Jurkat, Clone E6-1 (cell line): ENCODE measurements around the gene CDCP2. TPM values are rescaled to one million over a fixed set of nuclear protein-coding genes. Genes with fewer than 3 reads are reported as not detected.

Experiments used
- DNase-seq: peaks from one replicate; pipeline ENCODE4 v3.0.0-alpha.2; 2011; ENCODE audit warnings: low read depth, low spot score
- H3K4me3 ChIP-seq: 2 replicates; pipeline ENCODE4 v1.5.1; 2011; ENCODE audit warnings: mild to moderate bottlenecking, low read length, control low read depth, moderate library complexity
- polyA plus RNA-seq: library from polyadenylated mRNA; unstranded; fragments of >200 nt; gene quantifications from one replicate; pipeline ENCODE4 v1.2.1, GENCODE V29; 2012; ENCODE audit warnings: missing spikeins; ENCODE audit not compliant: insufficient read length, insufficient read depth

Gene CDCP2
- polyA plus RNA-seq, result not detected

DNA sequence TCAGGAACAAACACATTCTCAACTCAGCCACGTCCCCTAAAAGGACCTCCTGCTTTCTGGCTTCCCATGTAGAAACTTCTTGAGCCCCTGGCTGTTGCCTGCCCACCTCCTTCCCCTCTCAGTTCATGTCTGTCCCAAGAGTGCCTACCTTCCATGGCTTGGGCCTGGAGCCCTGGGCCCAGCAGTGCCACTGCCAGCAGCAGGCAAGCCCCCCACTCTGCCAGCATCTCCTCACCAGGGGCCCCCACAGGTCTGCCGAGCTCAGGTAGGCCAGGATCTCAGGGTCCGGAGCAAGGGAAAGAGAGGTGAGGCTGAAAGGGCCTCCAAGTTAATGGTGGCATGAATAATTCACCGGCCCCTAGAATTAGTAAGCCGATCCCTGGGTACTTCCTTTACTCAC is at the start of gene CDCP2:
Gene CDCP2, minus strand, starts transcription at position 305 of the 400 bp plus-strand sequence. Its CDS starts 78 bp downstream, at position 227.
- H3K4me3 ChIP-seq, result no peak within 1 kb of the TSS
- no peak for DNase-seq

DNA sequence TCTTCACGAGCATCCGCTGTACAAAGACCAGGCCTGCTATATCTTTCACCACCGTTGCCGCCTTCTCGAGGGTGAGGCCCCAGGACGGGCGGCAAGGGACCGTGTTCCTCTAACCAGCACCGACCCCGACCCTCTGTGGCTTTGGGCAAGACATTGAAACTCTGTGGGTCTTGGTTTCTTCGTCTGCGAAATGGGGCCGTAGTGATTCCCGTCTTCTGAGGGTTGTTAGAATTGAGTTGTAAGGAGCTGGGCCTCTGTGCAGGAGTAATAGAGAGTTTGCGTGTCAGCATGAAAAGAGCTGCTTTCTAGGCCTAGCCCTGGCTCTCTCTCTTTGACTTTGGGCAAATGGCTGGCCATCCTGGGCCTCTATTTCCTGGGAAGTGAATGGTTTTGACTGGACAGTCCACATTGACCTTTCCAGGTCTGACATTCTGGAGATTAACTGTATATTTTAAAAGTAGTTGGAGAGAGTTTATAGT is 47.8 kb upstream of the CDCP2 start:
- peak overlapping the region; percentile 74 for H3K4me3 ChIP-seq
- no peak for DNase-seq

DNA sequence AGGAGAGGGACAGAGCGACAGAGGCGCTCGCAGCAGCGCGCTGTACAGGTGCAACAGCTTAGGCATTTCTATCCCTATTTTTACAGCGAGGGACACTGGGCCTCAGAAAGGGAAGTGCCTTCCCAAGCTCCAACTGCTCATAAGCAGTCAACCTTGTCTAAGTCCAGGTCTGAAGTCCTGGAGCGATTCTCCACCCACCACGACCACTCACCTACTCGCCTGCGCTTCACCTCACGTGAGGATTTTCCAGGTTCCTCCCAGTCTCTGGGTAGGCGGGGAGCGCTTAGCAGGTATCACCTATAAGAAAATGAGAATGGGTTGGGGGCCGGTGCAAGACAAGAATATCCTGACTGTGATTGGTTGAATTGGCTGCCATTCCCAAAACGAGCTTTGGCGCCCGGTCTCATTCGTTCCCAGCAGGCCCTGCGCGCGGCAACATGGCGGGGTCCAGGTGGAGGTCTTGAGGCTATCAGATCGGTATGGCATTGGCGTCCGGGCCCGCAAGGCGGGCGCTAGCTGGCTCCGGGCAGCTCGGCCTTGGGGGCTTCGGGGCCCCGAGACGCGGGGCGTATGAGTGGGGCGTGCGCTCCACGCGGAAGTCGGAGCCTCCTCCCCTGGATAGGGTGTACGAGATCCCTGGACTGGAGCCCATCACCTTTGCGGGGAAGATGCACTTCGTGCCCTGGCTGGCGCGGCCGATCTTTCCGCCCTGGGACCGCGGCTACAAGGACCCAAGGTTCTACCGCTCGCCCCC is 47.1 kb upstream of the CDCP2 start, which contains the start of the genes CYB5RL and MRPL37:
Gene CYB5RL, minus strand, starts transcription at position 266 of the 754 bp plus-strand sequence. CDS start 4,414 bp downstream, outside the sequence.
Gene MRPL37, plus strand, starts transcription at position 403 of the 754 bp plus-strand sequence. Its CDS starts 77 bp downstream, at position 480.
- peak; percentile 97 for DNase-seq
- H3K4me3 ChIP-seq, result peak within 1 kb of the TSS; percentile 74

DNA sequence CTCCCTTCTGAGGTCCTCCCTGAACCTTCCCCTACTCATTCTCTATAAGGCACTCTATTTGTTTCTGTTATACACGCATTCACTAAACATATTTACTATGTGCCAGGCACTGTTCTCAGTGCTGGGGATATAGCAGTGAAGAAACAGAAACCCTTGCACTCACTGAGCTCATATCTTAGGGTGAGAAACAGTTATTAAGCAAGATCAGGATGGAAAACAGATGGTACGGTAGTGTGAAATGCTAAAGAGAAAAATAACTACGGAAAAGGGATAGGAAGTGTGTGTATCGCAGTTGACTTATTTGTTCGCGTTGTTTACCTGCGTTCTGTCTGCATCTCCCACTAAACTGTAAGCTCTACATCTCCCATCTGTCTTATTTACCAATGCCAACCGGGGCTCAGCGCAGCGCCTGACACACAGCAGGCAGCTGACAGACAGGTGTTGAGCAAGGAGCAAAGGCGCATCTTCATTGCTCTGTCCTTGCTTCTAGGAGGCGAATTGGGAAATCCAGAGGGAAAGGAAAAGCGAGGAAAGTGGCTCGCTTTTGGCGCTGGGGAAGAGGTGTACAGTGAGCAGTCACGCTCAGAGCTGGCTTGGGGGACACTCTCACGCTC is 46.5 kb upstream of the CDCP2 start:
- DNase-seq, result no peak
- peak overlapping the region; percentile 74 for H3K4me3 ChIP-seq

DNA sequence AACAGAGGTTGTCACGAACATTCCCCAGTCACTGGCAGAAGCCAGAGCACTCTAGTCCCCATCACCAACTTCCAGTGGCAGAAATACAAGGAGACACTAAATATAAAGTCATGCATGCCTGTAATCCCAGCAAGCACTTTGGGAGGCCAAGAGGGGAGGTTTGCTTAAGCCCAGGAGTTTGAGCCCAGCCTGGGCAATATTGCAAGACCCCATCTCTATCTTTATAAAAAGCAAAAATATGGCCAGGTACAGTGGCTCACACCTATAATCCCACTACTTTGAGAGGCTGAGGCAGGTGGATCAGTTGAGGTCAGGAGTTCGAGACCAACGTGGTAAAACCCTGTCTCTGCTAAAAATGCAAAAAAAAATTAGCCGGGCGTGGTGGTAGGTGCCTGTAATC is 40.7 kb upstream of the CDCP2 start:
- no peak overlapping the region for H3K4me3 ChIP-seq
- DNase-seq, result no peak

DNA sequence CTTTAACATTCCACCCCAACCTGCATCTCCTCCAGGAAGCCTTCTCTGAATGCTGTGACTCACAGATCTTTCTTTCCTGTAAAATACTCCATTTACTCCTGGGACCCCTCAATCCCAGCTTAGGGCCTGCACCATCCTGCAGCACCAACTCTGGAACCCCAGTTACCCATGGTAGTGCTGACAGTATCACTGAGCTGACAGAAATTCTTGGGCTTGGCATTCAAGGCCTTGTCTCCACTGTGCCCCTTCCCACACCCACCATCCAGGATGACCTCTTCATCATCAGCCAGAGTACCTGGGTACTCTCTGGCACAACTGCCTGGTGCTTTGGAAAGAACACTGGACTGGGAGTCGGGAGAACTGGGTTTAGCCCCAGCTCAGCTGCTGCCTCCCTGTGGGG is 38.7 kb upstream of the CDCP2 start:
- DNase-seq, result no peak

DNA sequence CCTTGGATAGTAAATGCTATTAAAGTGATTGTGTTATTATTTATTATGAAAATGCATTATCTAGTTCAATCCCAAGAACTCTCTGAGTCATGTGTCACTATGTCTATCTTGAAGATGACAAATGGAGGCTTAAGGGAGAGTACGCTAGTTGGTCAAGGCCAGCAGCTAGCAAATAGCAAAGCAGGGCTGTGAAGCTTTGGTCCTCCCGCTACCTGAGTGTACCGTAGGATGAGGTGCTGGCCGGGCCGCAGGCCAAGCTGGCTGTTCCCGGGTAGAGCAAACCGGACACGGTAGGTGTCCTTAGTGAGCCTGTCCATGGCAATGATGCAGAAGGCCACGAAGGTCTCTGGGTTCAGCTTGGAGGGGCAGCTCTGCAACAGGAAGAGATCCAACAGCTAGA is 37.7 kb upstream of the CDCP2 start:
- no peak for DNase-seq
- H3K4me3 ChIP-seq, result no peak overlapping the region

More for the DNA sequence above, 38.7 kb upstream of the CDCP2 start:
- H3K4me3 ChIP-seq, result no peak overlapping the region

DNA sequence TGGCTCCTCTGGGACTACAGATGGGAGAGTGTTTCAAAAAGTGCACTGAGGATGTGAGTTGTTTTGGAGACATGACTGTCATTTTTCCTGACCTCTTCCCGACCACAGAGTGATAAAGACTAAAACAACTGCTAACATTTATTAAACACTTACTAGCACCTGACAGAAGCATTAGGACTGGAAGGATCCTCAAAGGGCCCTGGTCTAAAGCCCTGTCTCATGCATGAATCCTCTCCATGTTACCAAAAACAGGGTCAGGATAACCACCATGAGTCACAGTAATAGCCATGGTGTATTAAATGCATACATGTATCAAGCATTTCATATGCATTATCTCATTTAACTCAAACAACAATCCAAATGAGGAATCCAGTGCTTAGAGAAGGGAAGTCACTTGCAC is 35.5 kb upstream of the CDCP2 start:
- no peak for DNase-seq

DNA sequence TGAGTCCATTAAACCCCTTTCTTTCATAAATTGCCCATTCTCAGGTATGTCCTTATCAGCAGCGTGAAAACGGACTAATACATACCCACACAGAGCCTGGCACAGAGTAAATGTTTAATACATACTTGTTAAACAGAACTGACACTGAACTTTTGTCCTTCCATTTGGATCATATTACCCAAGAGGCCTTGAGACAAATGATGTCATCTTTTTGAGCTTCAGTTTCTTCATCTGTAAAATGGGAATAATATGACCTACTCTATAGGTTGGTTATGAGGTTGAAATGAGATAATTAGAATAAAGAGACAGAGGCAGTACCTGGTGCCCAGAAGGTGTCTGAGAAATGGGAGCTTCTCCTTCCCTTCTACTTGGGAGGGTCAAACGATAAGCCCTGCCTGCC is 33.3 kb upstream of the CDCP2 start:
- H3K4me3 ChIP-seq, result no peak overlapping the region
- no peak for DNase-seq

More for the DNA sequence above, 35.5 kb upstream of the CDCP2 start:
- H3K4me3 ChIP-seq, result no peak overlapping the region

DNA sequence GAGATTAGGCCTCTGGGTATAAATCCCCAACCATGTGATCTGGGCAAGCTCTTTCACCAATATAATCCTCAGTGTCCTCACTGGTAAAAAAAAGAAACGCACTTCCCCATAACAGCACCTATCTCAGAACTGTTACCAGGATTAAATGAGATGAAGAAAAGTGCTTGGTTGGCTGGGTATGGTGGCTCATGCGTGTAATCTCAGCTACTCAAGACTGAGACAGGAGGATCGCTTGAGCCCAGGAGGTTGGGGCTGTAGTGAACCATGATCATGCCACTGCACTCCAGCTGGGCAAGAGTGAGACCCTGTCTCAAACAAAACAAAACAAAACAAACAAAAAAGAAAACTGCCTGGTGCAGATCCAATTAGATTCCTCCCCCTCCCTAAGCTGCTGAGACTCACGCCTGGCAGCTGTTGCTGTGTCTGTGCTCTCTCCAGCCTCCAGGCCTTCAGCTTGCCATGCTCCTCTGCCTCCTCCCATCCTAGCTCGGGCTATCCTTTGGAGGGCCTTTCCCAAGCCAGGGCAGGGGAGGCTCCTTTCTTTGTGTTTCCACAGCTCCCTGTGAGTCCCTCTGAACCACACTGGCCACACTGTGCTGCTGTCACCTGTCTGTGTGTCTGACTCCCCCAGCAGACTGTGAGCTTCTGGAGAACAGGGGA is 28.0 kb upstream of the CDCP2 start:
- DNase-seq, result no peak
- no peak overlapping the region for H3K4me3 ChIP-seq

DNA sequence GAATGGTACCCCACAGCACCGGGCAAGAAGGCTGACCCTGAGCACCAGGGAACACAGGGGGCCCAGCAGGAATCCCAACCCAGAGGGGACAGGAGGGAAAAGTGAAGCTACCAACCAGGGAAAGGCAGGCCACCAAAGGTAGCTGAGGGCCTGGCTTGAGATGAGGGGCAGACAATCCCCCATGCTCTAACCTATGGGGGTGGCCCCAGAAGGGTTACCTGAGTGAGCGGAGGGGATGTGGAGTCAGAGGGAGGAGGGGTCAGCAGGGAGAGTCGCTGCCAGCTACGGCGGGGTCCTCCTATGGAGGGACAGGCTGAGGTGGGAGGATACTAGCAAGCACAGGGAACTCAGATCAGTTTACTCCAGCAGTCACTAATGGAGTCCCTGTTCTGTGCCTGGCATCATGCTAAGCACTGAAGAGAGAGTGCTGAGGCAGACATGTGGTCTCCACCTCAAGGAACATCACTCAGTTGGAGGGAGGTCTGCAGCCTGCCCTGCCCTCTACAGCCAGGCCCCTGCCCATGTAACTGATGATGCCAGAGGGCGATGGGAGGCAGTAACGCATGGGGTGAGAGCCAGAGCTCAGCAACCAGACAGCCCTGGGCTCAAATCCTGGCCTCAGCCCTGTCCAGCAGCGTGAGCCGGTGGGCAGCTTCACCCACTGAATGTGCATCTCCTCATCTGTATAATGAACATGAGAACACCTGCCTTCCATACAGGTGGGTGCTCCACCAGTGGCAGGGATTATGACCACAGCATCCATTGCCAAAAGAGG is 25.7 kb upstream of the CDCP2 start:
- DNase-seq, result no peak

DNA sequence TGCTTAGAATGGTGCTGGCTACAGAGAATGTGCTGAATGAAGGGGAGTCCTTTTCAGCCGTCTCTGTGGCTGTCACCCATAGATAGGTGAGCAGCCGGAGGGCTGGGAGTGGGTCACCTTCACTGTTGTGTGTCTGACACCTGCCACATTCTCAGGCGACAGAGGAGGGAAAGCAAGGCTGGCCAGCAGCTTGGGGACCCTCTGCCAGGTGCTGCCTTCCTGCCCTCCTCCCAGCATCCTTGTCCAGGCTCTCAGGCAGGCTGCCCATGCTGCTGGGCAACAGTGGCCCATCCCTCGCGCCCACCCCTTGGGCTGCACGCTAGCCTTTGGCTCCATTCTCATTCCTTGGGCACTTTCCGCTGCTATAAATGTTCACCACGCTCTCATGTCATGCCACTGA is 24.9 kb upstream of the CDCP2 start:
- no peak for DNase-seq
- no peak overlapping the region for H3K4me3 ChIP-seq

More for the DNA sequence above, 25.7 kb upstream of the CDCP2 start:
- no peak overlapping the region for H3K4me3 ChIP-seq

DNA sequence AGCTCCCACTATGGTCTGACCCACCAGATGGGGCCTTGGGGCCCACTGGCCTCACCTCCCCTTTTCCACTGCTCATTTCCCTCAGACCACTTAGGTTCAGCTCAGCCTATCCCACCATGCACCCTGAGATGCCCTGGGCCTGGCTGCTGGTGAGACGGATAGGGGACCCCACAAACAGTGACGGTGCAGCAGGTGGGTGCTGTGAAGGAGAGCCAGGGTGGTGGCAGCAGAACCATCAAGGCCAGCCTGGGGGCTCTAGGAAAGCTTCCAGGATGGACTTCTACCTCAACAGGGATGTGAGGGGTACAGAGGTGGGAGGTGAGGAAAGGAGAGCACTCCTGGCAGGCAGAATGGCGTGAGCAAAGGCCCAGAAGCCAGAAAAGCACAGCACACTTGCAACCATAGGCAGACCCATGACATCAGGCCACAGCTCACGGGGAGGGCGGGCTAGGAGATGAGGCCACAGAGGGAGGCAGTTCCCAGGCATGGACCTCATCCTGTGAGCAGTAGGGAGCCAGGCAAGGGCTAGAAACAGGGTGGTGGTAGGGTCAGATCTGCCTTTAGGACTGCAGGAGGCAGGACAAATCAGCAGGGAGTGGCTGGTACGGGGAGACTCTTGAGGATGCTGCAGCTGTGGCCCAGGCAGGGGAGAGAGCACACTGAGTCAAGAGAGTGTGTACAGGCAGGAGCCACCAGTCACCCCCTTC is 24.0 kb upstream of the CDCP2 start:
- H3K4me3 ChIP-seq, result no peak overlapping the region
- no peak for DNase-seq

DNA sequence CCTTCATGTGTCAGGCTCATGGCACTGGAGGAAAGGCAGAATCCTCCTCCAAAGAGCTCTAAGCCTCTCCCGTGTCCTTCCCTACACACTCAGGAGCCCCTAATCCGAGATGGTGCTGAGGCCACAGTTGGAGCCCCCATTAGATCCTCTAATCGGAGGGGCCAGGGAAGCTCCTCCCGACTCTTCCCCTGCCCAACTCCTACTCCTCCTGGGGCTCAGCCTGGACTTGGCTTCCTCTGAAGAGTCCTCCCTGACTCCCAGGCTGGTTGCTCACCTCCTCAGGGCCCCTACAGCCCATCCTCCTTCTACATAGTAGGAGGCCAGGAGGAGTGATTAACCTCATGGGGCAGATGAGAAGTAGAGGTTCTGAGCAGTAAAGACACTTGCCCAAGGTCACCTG is 21.3 kb upstream of the CDCP2 start:
- H3K4me3 ChIP-seq, result no peak overlapping the region
- no peak for DNase-seq

DNA sequence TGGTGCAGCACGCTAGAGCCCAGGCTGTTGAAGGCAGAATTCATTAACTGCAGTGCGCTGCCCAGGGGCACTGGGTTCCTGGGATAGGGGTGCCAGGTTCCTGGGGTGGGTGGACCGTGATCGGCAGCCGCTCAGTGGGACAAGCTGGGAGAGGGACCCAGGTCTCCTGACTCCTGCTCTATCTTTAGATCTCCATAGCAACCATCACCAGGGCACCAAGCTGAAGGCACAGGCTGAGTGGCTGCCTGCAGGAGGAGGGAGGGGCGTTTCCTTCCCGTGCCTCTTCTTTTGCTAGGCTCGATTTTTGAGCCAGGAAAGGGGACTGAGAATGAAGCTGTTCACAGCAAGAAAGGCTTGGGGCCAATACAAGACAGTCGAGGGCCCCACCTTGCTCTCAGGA is 20.9 kb upstream of the CDCP2 start:
- DNase-seq, result peak; percentile 15
- H3K4me3 ChIP-seq, result no peak overlapping the region

DNA sequence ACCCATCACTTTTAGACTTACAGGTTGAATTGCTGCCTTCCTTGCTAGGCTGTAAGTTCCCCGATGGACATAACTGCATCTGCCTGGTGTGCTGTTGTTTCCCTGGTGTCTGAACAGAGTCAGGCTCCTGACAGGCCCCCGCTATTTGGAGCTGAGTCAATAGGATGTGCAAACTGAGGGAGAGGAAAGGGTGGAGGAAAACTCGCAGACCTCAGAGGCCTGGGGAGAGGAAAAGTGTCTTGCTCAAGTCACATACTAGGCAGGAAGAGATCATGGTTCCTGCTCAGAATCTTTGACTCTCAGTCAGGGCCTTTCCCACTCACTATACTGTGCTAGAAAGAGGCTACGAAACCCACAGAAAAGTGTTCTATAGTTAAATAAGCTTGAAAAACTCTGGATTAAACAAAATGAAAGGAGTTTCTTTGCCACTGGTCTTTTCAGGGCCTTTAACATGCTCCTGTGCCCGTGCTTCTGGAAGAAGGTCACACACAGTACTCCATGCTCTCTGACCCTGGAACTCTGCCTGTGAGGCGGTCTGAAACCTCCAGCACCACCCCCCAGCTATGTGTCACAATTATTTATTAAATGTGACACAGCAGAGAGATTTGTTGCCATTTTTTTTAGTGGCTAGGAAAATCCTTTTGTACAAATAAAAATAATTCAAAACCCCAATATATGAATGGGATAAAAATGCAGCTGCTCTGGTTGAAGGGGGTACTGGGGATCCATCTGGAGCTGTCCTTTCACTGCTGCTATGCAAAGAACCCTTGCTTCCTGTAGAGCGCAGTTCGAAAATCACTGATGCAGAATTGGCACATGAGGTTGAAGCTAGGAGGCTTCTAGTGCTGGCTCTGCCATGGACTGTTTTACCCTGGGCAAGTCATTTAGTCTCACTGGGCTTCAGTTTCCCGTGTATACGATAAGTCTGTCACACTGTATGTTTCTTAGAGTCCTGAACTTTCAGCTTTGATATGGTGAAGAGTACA is 20.1 kb upstream of the CDCP2 start:
- no peak for DNase-seq
- no peak overlapping the region for H3K4me3 ChIP-seq

DNA sequence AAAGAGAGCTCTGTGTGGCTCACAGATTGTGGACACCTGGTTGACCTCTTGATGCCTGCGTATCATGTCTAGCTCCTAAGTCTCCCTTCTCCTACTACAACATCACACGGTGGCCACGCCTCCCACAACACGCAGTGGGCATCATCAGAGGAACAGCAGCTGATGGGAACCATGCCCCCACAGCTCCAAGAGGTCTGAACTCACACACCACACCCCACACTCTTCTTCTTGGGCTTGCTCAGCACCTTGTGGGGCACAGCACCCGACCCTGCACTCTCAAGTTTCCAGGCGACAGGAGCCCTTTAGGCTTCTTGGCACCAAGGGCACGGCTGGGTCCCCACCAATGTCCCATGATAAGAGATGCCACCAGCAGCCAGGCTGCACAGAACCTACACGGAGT is 18.8 kb upstream of the CDCP2 start:
- H3K4me3 ChIP-seq, result no peak overlapping the region
- DNase-seq, result no peak
